ENCODE results near the gene TAB2. TPM values are rescaled to one million over a fixed set of nuclear protein-coding genes. Genes with fewer than 3 reads are reported as not detected.

The TAB2 gene
- total RNA-seq, 1 experiment from 2014 or later = 56.7 TPM

- ChIA-PET RAD21 (ENCODE audit: low non-redundant PET in 1 of 2, low total read pairs in 2 of 2, uncharacterized antibody in 2 of 2, unreplicated experiment in 2 of 2) (no interaction called here), POLR2A (no interaction called here), CTCF (no interaction called here)
- no peak overlapping the region for H3K9ac ChIP-seq (ENCODE audit: low read length)
- H3K79me2 ChIP-seq (ENCODE audit: insufficient read depth, low read length) = peaks cover 100% of the 10 kb centered on the region
- H3K36me3 ChIP-seq (ENCODE audit: control insufficient read depth in 1 of 2, insufficient read depth in 2 of 2, low read length in 2 of 2) = no peaks in the 10 kb centered on the region
- H3K27me3 ChIP-seq (ENCODE audit: insufficient read depth, low read length) = no peaks in the 10 kb centered on the region
- H3K4me2 ChIP-seq (ENCODE audit: low read length) = no peak overlapping the region
- TF ChIP-seq ELF1 (IDR thresholded peaks at IDR 0.05; ENCODE audit: borderline replicate concordance, low read depth) (no peak), TCF7L2 (IDR thresholded peaks at IDR 0.05; ENCODE audit: borderline replicate concordance, extremely low read depth, insufficient read depth, insufficient read length) (no peak), SP1 (IDR thresholded peaks at IDR 0.05; ENCODE audit: low read depth) (no peak), ZBTB33 (IDR thresholded peaks at IDR 0.05; ENCODE audit: extremely low read depth, insufficient replicate concordance, low read length) (no peak), MAX (IDR thresholded peaks at IDR 0.05) (no peak), CBX3 (IDR thresholded peaks at IDR 0.05; ENCODE audit: low read depth) (no peak), REST (IDR thresholded peaks at IDR 0.05; ENCODE audit: low read depth) (no peak), ZFX (IDR thresholded peaks at IDR 0.05) (no peak), ATF3 (IDR thresholded peaks at IDR 0.05) (no peak), POLR2AphosphoS5 (IDR thresholded peaks at IDR 0.05; ENCODE audit: low read depth, low read length) (no peak), CTCF (IDR thresholded peaks at IDR 0.05 in 2 of 3, conservative IDR thresholded peaks at IDR 0.05 in 1 of 3; ENCODE audit: borderline replicate concordance in 1 of 3, insufficient read depth in 1 of 3, low read depth in 2 of 3, low read length in 2 of 3) (no peak), YY1 (IDR thresholded peaks at IDR 0.05; ENCODE audit: extremely low read depth, insufficient replicate concordance, low read depth, low read length) (no peak), JUND (IDR thresholded peaks at IDR 0.05) (no peak), RAD21 (IDR thresholded peaks at IDR 0.05; ENCODE audit: low read depth) (no peak), POLR2A (IDR thresholded peaks at IDR 0.05; ENCODE audit: borderline replicate concordance, extremely low read depth, insufficient read depth, insufficient read length) (no peak), EGR1 (IDR thresholded peaks at IDR 0.05; ENCODE audit: low read depth) (no peak), EZH2phosphoT487 (IDR thresholded peaks at IDR 0.05; ENCODE audit: borderline replicate concordance) (no peak)
- H4K20me1 ChIP-seq (ENCODE audit: insufficient read depth) = peaks cover 8% of the 10 kb centered on the region; the same call in 1 of the 2 replicates
- DNase-seq (ENCODE audit: low read depth, low spot score) (no peak), ATAC-seq (no peak)
- no peak overlapping the region for H3K27ac ChIP-seq (ENCODE audit: low read depth, low read length)
- H3K9me3 ChIP-seq (ENCODE audit: control insufficient read depth in 1 of 2, insufficient read depth in 1 of 2, low read depth in 1 of 2, low read length in 2 of 2) = no peaks in the 10 kb centered on the region
- H3K4me1 ChIP-seq (ENCODE audit: control insufficient read depth in 1 of 2, insufficient read depth in 2 of 2, low read length in 2 of 2) = peaks cover 0 to 2% of the 10 kb centered on the region in 2 experiments; a peak in 1 of 4 replicates
- H3K4me3 ChIP-seq (replicated peaks in 1 of 2; ENCODE audit: low read depth in 1 of 2, low read length in 2 of 2) = no peak overlapping the region
- BruUV-seq (replicated peaks) = no TSS peak
- no peak overlapping the region for H2AFZ ChIP-seq (ENCODE audit: low read depth, low read length, poor library complexity, severe bottlenecking)
- H3K9me2 ChIP-seq (ENCODE audit: insufficient read depth) = no peaks in the 10 kb centered on the region
- intact Hi-C loops (cut with micrococcal nuclease) = no loop called here
These were observed 8.2 kb downstream of the TAB2 start for GRCh38 chr6:149325648-149326236.

All from HCT116 (cell line).